Renal cortical epithelial cell (primary cell): Measurements from ENCODE around the gene DNAJA3. TPM values are rescaled to one million over a fixed set of nuclear protein-coding genes. Genes with fewer than 3 reads are reported as not detected.

Source experiments
- DNase-seq: peaks from one replicate; pipeline ENCODE4 v3.0.0-alpha.2; 2011; ENCODE audit warnings: low read depth
- total RNA-seq: library from RNA; depleted of rRNA; stranded (reverse); fragments of >200 nt; gene quantifications from 2 replicates; pipeline ENCODE4 v1.2.3, GENCODE V29; 2014

DNAJA3 gene
- total RNA-seq, 1 donor from 2014 or later = 62.3 TPM

DNA sequence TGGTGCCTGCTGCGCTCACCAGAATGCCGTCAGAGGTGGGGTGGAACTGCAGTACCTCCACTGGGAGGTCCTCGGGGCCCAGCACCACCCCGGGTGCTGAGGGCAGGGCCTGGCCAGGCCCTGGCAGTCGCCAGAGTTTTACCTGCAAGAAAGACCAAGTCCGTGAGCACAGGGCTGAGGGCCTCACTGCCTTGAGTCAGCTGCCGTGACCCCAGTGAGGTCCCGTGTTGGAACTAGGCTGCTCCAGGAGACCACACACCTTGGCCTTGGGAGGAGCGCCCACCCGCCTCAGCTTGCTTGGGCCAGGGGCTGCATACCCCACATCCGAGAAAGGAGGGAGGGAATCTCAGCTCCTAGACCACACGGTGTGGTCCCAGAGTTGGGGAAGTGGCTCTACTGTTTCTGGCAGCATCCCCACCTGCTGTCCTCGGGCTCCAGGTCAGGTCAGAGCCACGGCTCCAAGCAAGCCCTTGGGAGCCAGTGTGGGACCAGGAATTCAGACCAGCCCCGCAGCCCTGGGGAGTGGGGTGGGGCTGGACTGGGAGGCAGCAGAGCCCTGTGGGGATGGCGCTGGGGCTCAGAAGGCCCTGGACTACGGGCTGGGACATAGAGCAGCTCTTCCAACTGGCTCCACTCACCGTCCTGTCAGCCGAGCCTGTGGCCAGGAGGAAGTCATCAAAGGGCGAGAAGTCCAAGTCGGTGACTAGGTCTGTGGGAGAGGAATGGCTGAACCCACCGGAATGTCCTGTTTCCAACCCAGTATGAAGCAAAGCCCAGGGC is 17.9 kb upstream of the DNAJA3 start:
- no peak for DNase-seq

DNA sequence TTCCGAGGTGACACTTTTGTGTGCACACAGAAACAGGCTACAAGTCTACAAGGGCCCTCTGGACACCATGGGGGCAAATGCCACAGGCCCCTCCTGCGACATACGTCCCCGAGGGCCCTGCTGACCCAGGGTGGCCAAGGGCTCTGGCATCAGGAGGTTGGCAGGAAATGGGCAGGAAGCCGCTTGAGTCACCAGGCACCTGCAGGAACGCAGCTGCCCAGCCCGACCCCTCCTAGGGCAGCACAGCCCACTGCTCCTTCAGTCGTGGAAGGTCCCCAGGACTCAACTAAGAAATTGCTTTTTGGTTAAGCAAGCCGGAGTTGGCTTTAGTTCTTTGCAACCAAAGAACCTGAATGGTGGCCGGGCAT is 17.4 kb upstream of the DNAJA3 start:
- DNase-seq = no peak

DNA sequence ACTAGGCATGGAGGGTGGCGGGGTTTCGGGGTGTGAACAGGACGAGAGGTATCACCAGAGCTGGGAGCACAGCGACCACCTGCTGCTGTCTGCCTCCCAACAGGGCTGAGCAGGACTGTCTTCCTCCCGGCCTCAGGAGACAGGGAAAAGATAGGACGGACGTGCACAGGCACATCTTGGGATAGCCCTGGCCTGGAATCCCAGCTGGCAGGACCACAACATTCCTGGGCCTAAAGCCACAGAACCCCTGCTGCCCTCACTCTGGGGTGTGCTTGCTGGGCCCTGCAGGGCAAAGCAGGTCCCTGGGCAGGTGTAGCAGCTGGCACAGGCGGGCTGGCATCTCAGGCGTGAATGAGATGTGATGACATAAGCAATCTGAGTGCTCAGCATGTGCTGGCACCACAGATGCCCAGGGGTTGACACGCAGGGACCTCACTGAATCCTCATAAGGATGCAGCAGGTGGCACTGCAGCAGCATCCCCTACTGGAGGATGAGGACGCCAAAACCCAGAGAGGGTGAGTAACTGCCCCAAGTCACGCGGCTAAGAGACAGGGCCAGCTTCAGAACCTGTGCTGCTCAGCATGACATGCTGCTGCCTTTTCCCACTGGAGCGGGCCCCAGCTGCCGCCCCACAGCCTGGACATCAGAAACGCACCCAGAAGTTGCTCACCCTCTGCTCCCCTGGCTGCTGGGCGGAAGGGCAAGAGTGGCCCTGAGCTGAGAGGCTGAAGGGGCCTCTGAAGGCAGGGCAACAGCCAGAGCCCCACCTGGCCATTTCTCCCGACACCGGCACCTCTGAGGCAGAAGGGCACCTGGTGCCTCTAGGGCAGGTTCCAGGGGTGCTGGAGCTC is 16.4 kb upstream of the DNAJA3 start:
- no peak for DNase-seq

DNA sequence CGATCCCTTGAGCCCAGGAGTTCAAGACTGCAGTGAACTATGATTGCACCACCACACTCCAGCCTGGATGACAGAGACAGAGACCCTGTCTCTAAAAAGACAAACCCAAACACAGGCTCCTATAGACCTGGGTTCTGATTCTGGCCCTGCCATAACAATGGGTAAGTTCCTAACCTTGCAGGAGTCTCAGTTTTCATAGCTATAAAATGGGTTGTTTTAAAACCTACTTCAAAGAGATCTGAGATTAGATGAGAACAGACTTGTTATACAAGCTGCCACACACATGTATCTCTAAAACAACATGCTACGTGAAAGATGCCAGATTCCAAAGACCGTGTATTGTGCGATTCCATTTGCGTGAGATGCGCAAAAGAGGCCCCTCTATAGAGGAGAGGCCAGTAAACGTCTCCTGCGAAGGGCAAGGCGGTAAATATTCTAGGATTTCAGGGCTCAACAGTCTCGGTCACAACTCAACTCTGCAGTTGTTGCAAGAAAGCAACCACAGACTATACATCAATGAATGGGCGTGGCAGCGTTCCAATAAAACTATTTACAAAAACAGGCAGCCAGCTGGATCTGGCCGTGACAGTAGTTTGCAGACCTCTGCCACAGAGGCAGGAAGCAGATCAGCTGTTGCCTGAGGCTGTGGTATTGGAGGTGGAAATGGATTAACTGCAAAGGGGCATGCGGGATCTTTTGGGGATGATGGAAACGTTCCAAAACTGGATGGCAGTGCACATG is 15.2 kb upstream of the DNAJA3 start:
- peak; percentile 60 for DNase-seq

DNA sequence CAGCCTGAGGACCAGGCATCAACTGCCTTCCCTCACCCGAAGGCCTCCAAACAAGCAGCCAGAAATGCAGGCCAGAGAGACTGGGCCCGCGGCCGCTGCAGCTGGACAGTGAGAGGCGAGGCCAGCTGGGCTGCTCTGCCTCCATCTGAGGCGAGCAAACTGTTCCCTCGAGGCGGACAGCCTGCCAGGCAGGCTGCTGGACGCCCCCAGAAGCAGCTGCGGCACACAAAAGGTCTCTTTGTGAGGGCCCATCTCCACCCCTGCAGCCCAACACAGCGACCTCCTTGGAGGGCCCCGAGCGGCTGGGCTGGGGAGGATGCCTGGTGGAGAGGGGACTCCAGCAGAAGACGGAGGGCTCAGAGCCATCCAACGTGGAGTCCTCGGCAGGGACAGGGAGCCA is 14.0 kb upstream of the DNAJA3 start:
- DNase-seq = no peak

DNA sequence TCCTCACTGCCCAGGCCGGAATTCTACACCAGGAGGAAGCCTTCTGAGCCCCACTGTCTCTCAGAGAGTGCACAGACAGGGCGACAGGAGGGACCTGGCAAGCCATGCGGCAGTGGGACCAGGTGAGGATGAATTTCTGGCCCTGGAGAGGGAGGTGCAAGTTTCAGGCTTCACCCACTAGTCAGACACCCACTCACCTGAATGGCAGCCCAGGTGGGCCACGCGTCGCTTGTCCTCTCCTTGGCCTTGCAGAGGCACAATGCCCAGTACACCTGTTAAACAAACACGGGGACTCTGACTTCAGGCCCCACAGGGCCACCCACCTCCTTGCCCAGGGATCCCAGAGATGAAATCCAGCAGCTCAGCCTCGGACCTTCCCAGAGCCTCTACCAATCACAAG is 13.5 kb upstream of the DNAJA3 start:
- DNase-seq = no peak

DNA sequence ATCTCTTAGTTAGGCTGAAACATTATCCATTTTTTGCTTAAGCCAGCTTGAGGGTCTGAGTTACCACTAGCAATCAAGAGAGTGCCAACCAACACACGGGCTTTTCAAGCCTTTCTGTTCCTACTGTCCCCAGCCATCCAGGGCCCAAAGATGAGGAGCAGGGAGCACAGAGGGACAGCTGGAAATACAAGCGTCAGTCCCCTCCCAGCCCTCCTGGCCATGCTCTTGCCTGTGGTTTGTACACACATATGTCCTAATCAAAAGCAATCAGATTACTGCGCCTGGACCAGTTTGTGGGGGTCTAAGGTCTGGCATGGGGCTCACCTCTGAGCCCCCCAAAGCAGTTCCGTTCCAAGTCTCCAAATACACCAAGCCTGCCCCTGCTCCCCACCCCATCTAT is 12.8 kb upstream of the DNAJA3 start:
- DNase-seq = no peak

DNA sequence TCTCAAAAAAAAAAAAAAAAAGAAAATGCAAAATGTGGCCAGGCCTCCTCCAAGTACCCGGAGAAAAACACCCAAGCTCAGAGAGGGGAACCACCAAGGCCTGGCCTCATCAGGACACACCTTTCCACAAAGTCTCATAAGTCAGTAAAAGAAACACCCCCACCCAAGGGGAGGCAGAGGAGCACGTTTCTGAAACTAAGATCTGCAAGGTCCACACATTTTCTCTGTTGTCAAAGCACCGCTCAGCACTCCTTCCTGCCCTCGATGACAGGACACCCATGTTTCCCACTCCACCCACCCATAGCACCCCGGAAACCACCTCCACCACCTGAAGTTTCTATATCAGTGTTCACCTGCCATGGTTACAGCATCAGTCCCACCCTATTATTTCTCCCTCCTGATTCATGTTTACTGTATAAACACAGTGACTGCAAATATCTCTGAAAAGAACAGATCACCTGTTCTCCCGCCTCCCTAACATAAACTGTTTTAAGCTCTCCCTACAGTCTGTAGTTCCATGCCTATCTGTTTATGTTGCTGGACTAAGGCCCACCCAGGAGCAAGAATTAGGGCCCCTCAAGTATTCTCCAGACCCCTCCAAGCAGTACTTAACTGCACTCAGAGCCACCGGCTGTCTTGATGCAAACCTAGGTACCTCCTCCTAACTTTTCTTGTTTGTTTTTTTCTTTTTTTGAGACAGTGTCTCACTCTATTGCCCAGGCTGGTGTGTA is 11.3 kb upstream of the DNAJA3 start:
- DNase-seq = no peak

DNA sequence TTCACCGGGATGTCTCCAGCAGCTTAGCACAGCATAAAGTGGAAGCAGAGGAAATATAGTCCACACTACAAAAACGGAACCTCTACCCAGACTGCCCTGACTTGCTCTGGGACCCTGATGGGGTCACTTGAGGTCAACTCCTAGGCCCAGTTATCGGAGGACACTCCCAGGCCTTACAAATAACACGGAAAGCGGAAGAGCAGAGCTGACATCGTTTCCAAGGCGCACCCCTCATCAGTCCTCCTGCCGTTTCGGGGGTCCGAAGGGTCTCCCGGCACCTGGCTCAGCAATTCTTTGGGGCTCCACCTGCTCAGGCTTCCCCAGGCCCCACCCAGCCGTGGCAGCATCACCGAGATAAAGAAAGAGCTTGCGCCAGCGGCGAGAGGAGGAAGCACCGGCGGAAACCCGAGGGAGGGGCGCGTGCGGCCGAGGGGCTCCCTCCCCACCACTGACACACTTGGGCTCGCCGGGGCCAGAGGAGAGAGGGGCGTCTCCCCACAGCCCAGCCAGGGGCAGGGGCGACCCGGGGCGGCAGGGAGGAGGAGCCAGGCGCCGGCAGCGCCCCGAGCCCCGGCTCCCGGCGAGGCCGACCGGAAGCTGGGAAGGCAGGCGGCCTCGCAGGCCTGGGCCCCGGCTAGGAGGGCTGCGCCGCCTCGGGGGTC is 10.0 kb upstream of the DNAJA3 start:
- DNase-seq = no peak

DNA sequence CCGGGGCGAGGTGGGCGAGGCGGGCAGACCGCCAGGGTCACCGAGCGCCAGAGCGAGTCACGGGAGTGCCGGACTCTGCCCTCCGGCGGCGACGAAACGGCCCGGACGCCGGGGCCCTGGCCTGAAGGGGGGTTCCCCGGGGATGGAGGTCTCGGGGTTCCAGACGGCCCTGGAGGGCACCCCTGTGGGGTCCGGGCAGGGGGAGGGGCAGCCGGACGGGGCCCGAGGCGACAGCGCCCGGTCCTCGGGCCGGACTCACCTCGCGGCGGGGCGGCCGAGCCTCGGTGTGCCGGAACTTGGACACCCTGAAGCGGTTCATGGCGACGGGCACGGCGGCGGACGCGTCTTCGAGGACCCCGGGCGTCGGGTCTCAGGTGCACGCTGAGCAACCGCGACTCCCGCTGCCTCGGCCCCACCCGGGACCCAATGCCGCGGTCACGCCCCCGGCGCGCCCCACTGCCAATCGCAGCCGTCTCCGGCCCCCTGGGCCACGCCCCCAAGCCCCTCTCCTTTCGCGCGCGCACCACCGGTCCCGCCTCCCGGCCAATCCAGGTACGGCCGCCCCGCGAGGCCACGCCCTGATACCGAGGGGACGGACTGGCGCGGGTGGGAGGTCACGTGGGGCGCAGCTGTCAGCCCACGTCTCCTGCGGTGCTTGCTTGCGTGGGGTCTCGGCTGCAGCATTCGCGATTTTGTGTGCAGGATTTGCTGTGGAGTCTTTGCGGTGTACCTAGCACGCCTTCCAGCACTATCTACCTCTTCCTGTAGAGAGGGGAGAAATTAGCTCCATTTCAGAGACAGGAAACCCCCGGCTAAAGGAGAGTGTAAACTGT is 9.3 kb upstream of the DNAJA3 start, which contains the start of gene CORO7:
CORO7 (minus strand) TSS at position 397 of the 833 bp plus-strand sequence; CDS start at position 319, 78 bp downstream.
- DNase-seq = peak; percentile 62

DNA sequence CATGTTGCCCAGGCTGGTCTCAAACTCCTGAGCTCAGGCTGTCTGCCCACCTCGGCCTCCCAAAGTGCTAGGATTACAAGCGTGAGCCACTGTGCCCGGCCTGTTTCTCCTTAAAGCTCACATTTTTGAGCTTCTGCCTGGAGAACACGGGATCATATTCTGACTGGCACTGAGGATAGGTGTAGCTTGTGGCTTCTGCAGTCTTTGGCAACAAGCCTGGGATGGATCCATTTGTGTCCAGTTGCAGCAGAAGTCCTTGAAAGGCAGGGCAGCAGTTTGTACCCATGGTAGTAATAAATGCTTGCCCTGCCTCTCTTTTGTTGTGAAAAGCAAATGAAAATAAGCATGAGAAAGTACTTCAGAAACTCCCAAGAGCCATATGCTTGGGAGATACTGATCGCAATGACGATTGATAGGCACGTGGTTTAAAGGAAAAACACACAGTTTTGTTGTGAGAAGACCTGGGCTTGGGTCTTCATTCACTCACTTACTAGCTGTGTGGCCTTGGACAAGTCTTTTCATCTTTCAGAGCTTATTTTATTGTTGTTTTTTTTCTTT is 6.2 kb upstream of the DNAJA3 start:
- no peak for DNase-seq

DNA sequence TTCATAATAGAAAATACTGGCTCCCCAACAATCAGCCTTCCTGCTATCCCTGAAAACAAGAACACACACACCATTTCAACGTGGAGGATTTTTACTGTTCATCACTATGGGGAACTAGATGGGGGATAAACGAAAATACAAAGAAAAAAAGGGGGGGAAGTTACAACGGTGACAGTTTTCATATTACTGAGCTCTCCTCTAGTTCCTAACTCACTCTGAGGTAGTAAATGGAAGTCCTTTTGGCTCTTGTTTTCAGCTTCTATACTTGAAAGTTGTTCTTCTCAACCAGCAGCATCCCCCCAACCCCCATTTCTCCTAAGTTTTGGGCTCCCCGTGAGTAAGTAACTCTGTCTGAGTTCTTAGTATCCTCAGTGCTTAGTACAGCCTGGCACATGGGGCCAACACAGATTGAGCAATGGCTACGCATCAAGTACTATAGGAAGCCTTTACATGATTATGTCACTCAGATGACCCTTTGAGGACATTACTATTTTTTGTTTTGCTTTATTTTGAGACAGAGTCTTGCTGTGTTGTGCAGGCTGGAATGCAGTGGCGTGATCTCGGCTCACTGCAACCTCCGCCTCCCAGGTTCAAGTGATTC is 5.1 kb upstream of the DNAJA3 start:
- DNase-seq = no peak

DNA sequence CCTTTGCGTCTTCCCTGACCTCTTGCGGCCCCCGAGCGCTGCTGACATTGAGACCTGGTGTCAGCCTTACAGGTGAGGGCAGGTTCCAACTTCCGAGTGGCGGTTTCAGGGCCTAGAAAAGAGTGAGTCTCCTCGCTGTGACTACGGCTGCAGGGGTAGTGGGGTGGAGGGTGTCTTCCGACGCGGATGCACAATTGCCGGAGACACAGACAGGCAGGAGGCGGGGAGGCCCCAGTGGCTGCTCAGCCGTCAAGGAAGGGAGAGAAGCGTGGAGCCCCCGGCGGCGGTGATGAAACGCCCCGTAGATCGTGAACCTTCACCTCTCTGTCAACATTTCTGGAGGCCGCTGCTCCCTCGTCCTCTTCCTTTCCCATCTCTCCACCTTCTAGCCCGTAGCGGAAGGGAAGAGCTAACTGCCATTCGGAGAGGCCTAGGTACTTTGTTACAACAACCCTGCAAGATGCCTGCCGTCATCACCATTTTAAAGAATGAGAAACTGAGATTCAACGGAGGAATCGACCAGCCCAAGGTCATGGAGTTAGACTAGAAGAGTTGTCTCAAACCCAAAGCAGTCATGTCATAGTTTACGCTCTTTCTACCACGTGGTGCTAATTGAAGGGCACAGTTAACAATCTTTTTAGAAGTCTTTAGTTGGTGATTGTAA is 485 bp downstream of the DNAJA3 start:
- DNase-seq = no peak

DNA sequence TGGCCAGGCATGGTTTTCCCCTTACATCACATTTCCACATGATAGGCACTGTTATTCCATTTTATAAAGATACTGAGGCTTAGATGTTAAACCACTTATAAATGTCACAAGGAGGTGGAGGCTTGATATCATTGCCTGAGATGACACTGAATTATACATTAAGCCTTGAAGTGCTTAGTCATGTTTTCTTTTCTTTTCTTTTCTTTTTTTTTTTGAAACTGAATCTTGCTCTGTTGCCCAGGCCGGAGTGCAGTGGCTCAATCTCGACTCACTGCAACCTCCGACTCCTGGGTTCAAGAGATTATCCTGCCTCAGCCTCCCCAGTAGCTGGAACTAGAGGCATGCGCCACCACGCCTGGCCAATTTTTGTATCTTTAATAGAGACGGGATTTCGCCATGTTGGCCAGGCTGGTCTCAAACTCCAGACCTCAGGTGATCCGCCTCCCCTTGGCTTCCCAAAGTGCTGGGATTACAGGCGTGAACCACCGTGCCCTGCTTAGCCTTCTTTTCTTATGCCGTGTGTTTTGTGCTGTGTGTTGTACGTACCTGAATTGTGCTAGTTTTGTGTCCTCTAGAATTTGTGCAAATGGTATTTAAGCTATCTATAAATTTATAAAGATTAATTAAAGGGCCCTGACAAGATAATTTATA is 1.2 kb downstream of the DNAJA3 start:
- DNase-seq = no peak

DNA sequence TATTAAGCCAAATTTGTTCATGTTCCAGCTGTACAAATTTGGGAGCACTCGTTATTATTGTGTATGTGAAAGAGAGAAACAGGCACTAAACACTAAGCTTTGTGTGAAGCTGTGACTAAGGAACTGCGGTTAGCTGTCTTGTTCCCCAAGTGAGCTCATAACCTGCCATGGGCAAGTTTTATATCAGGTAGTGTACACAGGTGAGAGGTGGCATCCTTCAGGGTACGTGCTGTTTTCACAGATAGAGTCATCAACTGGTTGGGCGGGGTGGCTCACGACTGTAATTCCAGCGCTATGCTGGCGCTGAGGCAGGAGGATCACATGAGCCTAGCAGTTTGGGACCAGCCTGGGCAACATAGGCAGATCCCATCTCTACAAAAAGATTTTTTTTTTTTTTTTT is 2.8 kb downstream of the DNAJA3 start:
- no peak for DNase-seq

DNA sequence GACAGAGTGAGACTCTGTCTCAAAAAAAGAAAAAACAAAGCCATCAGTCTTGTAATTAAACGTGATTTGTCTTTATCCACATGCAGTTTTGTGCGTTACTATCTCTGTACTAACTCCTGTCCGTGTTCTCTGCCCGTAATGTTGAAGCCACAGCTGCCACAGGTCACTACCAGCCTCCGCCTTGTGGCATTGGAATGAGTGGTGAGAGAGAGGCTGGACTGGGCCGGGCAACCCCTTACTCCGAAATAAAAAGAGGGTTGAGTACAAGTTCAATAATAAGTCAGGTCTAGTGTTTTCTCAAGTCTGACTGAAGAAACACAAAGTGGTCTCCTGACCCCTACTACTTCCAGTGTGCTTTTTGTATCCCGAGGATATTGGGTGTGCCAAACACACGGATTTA is 5.4 kb downstream of the DNAJA3 start:
- DNase-seq = no peak

DNA sequence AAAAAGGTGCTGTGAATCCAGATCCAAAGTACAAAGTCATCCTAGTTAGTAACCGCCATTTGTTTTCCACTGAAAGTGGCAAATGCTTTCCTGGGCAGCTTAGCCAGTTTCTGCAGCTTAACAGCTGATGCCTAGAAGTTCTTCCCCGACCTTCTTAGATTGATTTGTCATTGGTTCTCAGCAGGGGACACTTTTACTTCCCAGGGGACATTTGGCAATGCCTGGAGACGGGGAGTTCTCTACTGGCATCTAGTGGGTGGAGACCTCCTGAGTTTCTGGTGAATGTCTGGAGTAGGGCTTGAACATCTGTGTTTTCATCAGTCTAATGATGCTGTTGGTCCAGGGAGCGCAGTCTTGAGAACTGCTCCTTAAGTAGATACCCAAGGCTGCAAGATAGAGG is 7.6 kb downstream of the DNAJA3 start:
- DNase-seq = no peak
